ENCODE data around the gene MOB3C.

MOB3C gene

DNA sequence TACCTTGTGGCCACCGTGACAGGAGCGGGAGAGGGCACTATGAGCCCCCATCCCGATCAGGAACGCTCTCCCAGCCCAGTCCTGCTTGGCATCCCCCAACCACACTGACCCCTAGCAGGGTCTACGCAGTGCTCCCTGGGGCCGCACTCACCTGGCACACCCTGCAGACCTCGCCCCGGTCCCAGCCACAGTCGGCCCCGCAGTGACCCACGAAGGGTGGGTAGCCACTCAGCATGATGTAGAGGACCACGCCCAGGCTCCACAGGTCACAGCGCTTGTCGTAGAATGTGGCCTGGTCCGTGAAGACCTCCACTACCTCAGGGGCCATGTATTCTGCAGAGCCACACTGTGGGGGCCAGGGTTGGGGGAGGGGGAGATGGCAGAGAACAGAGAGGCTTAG lies 54.1 kb downstream of the MOB3C start:
- no peak for ATAC-seq
- no peak for TF ChIP-seq SNAI2 (CRISPR knock-in tag; IDR thresholded peaks at IDR 0.05)
- no peak for TF ChIP-seq BACH2 (CRISPR knock-in tag; IDR thresholded peaks at IDR 0.05; ENCODE audit: borderline replicate concordance)
- no peak for TF ChIP-seq RARB (CRISPR knock-in tag; IDR thresholded peaks at IDR 0.05)
- no peak for TF ChIP-seq ZFP3 (CRISPR knock-in tag; IDR thresholded peaks at IDR 0.05)
- no peak for TF ChIP-seq ZNF8 (CRISPR knock-in tag; IDR thresholded peaks at IDR 0.05)
- TF ChIP-seq, protein P1, sequence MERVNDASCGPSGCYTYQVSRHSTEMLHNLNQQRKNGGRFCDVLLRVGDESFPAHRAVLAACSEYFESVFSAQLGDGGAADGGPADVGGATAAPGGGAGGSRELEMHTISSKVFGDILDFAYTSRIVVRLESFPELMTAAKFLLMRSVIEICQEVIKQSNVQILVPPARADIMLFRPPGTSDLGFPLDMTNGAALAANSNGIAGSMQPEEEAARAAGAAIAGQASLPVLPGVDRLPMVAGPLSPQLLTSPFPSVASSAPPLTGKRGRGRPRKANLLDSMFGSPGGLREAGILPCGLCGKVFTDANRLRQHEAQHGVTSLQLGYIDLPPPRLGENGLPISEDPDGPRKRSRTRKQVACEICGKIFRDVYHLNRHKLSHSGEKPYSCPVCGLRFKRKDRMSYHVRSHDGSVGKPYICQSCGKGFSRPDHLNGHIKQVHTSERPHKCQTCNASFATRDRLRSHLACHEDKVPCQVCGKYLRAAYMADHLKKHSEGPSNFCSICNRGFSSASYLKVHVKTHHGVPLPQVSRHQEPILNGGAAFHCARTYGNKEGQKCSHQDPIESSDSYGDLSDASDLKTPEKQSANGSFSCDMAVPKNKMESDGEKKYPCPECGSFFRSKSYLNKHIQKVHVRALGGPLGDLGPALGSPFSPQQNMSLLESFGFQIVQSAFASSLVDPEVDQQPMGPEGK (CRISPR knock-in tag; IDR thresholded peaks at IDR 0.05; ENCODE audit: borderline replicate concordance): no peak
- no peak for TF ChIP-seq GLIS3 (CRISPR knock-in tag; IDR thresholded peaks at IDR 0.05)
- no peak for TF ChIP-seq CSDC2 (CRISPR knock-in tag; IDR thresholded peaks at IDR 0.05)
- TF ChIP-seq ZNF565 (CRISPR knock-in tag; conservative IDR thresholded peaks at IDR 0.05; ENCODE audit: low read depth): no peak
- no peak for TF ChIP-seq ISL1 (CRISPR knock-in tag; IDR thresholded peaks at IDR 0.05)
- no peak for TF ChIP-seq PPARA (CRISPR knock-in tag; IDR thresholded peaks at IDR 0.05; ENCODE audit: borderline replicate concordance)
- TF ChIP-seq ZFP30 (CRISPR knock-in tag; IDR thresholded peaks at IDR 0.05): no peak
- TF ChIP-seq, protein P2, sequence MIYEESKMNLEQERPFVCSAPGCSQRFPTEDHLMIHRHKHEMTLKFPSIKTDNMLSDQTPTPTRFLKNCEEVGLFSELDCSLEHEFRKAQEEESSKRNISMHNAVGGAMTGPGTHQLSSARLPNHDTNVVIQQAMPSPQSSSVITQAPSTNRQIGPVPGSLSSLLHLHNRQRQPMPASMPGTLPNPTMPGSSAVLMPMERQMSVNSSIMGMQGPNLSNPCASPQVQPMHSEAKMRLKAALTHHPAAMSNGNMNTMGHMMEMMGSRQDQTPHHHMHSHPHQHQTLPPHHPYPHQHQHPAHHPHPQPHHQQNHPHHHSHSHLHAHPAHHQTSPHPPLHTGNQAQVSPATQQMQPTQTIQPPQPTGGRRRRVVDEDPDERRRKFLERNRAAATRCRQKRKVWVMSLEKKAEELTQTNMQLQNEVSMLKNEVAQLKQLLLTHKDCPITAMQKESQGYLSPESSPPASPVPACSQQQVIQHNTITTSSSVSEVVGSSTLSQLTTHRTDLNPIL (CRISPR knock-in tag; IDR thresholded peaks at IDR 0.05; ENCODE audit: low read depth): no peak
- TF ChIP-seq OSR1 (CRISPR knock-in tag; IDR thresholded peaks at IDR 0.05): no peak
- no peak for TF ChIP-seq ZC3H10 (CRISPR knock-in tag; IDR thresholded peaks at IDR 0.05)
- TF ChIP-seq TOX (CRISPR knock-in tag; IDR thresholded peaks at IDR 0.05; ENCODE audit: borderline replicate concordance): no peak

DNA sequence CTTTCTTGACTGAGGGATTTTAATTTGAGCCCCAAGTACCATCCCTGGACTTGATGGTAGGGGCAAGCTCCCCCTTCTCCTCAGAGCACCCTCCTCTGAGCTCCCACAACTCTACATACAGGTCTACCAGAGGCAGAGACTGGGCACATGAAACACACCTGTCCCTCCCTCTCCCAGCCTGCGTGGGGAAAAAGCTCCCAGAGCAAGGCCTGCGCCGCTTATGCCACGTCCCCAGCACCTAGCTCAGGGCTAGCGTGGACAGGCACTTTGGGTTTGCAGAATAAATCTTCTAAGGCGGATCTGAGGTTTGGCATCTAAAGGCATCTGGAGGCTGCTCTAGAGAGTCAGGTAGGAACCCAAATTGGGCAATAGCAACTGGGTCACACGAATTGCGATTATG lies 57.6 kb downstream of the MOB3C start:
- TF ChIP-seq BACH2 (CRISPR knock-in tag; IDR thresholded peaks at IDR 0.05; ENCODE audit: borderline replicate concordance) (no peak), ZC3H10 (CRISPR knock-in tag; IDR thresholded peaks at IDR 0.05) (no peak), ZNF8 (CRISPR knock-in tag; IDR thresholded peaks at IDR 0.05) (no peak)
- TF ChIP-seq, protein P3, sequence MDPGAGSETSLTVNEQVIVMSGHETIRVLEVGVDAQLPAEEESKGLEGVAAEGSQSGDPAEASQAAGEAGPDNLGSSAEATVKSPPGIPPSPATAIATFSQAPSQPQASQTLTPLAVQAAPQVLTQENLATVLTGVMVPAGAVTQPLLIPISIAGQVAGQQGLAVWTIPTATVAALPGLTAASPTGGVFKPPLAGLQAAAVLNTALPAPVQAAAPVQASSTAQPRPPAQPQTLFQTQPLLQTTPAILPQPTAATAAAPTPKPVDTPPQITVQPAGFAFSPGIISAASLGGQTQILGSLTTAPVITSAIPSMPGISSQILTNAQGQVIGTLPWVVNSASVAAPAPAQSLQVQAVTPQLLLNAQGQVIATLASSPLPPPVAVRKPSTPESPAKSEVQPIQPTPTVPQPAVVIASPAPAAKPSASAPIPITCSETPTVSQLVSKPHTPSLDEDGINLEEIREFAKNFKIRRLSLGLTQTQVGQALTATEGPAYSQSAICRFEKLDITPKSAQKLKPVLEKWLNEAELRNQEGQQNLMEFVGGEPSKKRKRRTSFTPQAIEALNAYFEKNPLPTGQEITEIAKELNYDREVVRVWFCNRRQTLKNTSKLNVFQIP (CRISPR knock-in tag; IDR thresholded peaks at IDR 0.05; ENCODE audit: borderline replicate concordance, low read depth): no peak
- TF ChIP-seq, protein P4, sequence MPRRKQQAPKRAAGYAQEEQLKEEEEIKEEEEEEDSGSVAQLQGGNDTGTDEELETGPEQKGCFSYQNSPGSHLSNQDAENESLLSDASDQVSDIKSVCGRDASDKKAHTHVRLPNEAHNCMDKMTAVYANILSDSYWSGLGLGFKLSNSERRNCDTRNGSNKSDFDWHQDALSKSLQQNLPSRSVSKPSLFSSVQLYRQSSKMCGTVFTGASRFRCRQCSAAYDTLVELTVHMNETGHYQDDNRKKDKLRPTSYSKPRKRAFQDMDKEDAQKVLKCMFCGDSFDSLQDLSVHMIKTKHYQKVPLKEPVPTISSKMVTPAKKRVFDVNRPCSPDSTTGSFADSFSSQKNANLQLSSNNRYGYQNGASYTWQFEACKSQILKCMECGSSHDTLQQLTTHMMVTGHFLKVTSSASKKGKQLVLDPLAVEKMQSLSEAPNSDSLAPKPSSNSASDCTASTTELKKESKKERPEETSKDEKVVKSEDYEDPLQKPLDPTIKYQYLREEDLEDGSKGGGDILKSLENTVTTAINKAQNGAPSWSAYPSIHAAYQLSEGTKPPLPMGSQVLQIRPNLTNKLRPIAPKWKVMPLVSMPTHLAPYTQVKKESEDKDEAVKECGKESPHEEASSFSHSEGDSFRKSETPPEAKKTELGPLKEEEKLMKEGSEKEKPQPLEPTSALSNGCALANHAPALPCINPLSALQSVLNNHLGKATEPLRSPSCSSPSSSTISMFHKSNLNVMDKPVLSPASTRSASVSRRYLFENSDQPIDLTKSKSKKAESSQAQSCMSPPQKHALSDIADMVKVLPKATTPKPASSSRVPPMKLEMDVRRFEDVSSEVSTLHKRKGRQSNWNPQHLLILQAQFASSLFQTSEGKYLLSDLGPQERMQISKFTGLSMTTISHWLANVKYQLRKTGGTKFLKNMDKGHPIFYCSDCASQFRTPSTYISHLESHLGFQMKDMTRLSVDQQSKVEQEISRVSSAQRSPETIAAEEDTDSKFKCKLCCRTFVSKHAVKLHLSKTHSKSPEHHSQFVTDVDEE (CRISPR knock-in tag; IDR thresholded peaks at IDR 0.05): no peak
- no peak for ATAC-seq

DNA sequence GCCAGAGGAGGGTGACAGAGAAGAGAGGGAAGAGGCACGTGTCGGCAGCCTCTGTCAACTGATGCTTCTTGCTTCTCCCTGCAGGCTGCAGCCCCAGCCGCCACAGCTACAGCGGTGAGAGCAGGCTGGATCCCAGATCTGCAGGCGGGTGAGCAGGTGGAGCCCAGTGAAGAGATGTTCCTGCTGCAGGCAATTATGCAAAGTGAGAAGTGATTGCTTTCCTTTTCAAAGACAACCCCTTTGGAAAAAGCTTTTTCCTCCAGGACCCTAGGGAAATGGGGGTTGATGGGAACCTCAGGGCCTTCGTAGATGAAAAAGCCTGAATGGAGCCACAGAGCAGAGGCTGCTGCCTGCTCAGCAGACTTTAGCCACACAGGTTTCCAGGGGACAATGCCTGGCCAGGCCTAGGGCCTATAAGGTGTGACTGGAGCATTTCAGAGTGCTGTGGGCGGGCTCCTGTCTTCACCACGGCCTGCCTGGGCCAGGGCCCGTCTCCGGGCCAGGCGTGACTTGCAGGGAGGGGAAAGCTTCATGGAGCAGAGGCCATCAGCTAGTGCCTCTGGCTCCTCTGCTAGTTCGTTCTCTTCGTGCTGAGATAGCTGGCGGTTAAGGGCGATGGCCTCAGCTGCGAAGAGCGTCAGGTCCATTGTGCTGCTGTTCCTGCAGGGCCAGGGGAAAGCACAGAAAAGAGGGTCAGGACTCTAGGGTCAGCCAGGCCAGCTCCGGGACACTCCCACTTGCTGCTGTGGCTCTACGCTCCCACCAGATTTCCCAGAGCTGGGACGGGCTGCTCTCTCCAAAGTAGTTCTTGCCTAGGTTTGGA lies 58.3 kb downstream of the MOB3C start:
- no peak for ATAC-seq
- TF ChIP-seq, protein P3 (CRISPR knock-in tag; IDR thresholded peaks at IDR 0.05; ENCODE audit: borderline replicate concordance, low read depth): no peak
- TF ChIP-seq, protein P4 (CRISPR knock-in tag; IDR thresholded peaks at IDR 0.05): no peak
